HCT116 (cell line): ENCODE measurements around the gene USP28. TPM values are rescaled to one million over a fixed set of nuclear protein-coding genes. Genes with fewer than 3 reads are reported as not detected.

ENCODE experiments used
- ATAC-seq: fragments of 200-7000 bp; cut with Tn5 transposase; 2 replicates; pipeline ENCODE4 v1.9.1; 2020; ENCODE audit warnings: mild to moderate bottlenecking, moderate library complexity
- BruUV-seq: library from RNA; stranded (reverse); fragments of 400-500 nt; replicated peaks from 2 replicates; lab custom pipeline; 2021; lab: Mats Ljungman, UMichigan
- CTCF ChIA-PET: fragments of 300-600 bp; sonication (Branson Sonifier 250); formaldehyde crosslinking; loops from one replicate; lab custom pipeline; 2021; ENCODE audit warnings: antibody characterized with exemption; lab: Charles Lee
- POLR2A ChIA-PET: fragments of 300-600, 350-600 bp; sonication (Branson Sonifier 250); formaldehyde crosslinking; loops from one replicate; lab custom pipeline; 2021; ENCODE audit warnings: antibody characterized with exemption; lab: Charles Lee
- RAD21 ChIA-PET, 2 experiments: fragments of 300-600 bp; sonication (Branson Sonifier 250); formaldehyde crosslinking; loops; one replicate each; lab custom pipeline; 2023; ENCODE audit warnings: low total read pairs in 2 of 2; ENCODE audit not compliant: uncharacterized antibody in 2 of 2, unreplicated experiment in 2 of 2, low non-redundant PET in 1 of 2; lab: Charles Lee
- DNase-seq: peaks from one replicate; pipeline ENCODE4 v3.0.0-alpha.2; 2010; ENCODE audit warnings: low read depth, low spot score
- H2AFZ ChIP-seq: fragments of 200-600 bp; shearing (Covaris generic), sonication (generic); 2 replicates; pipeline ENCODE4 v1.6.1; 2017; ENCODE audit warnings: low read depth, mixed run types, mixed read lengths, antibody characterized with exemption, low read length; ENCODE audit not compliant: poor library complexity, severe bottlenecking
- H3K27ac ChIP-seq: 2 replicates; pipeline ENCODE4 v1.5.1; 2012; ENCODE audit warnings: low read depth, low read length
- H3K27me3 ChIP-seq: fragments of 200-600 bp; sonication (generic); 2 replicates; pipeline ENCODE4 v1.6.1; 2016; ENCODE audit warnings: mixed run types, low read length, mixed read lengths; ENCODE audit not compliant: insufficient read depth
- H3K36me3 ChIP-seq, 2 experiments: fragments of 200-500 bp in 1 of 2; fragments of 200-600 bp in 1 of 2; sonication (Bioruptor generic) in 1 of 2; sonication (generic) in 1 of 2; 2 replicates each; pipeline versions ENCODE4 v1.5.1 to v1.6.1; 2014 to 2016; ENCODE audit warnings: low read length in 2 of 2, inconsistent platforms in 1 of 2, mixed read lengths in 1 of 2, mixed run types in 1 of 2; ENCODE audit not compliant: insufficient read depth in 2 of 2, control insufficient read depth in 1 of 2
- H3K4me1 ChIP-seq, 2 experiments: fragments of 200-600 bp in 1 of 2; sonication (generic) in 1 of 2; 2 replicates each; pipeline versions ENCODE4 v1.5.1 to v1.6.1; 2012 to 2017; ENCODE audit warnings: low read length in 2 of 2, inconsistent platforms in 1 of 2, mild to moderate bottlenecking in 1 of 2, mixed read lengths in 1 of 2, mixed run types in 1 of 2, moderate library complexity in 1 of 2; ENCODE audit not compliant: insufficient read depth in 2 of 2, control insufficient read depth in 1 of 2
- H3K4me2 ChIP-seq: fragments of 200-600 bp; sonication (generic); 2 replicates; pipeline ENCODE4 v1.6.1; 2017; ENCODE audit warnings: mixed run types, low read length, mixed read lengths
- H3K4me3 ChIP-seq, 2 experiments: fragments of 200-600 bp in 1 of 2; sonication (generic) in 1 of 2; replicated peaks in 1 of 2; 2 replicates each; pipeline ENCODE4 v1.5.1; 2011 to 2016; ENCODE audit warnings: low read length in 2 of 2, control low read depth in 1 of 2, low read depth in 1 of 2, mild to moderate bottlenecking in 1 of 2, mixed read lengths in 1 of 2, mixed run types in 1 of 2
- H3K79me2 ChIP-seq: fragments of 200-600 bp; sonication (generic); 2 replicates; pipeline ENCODE4 v1.6.1; 2017; ENCODE audit warnings: mild to moderate bottlenecking, mixed run types, low read length, moderate library complexity, mixed read lengths; ENCODE audit not compliant: insufficient read depth
- H3K9ac ChIP-seq: fragments of 200-600 bp; sonication (generic); 2 replicates; pipeline ENCODE4 v1.6.1; 2016; ENCODE audit warnings: low read length, mixed read lengths
- H3K9me2 ChIP-seq: fragments of 200-600 bp; sonication (generic), shearing (Covaris generic); 2 replicates; pipeline ENCODE4 v1.6.1; 2017; ENCODE audit warnings: mixed run types, mild to moderate bottlenecking, moderate library complexity; ENCODE audit not compliant: insufficient read depth
- H3K9me3 ChIP-seq, 2 experiments: fragments of 200-500 bp in 1 of 2; fragments of 200-600 bp in 1 of 2; sonication (Bioruptor generic) in 1 of 2; sonication (generic) in 1 of 2; 2 replicates each; pipeline ENCODE4 v1.6.1; 2014 to 2017; ENCODE audit warnings: low read length in 2 of 2, mixed read lengths in 2 of 2, inconsistent platforms in 1 of 2, low read depth in 1 of 2, mild to moderate bottlenecking in 1 of 2, mixed run types in 1 of 2, moderate library complexity in 1 of 2; ENCODE audit not compliant: control insufficient read depth in 1 of 2, insufficient read depth in 1 of 2
- H4K20me1 ChIP-seq: fragments of 200-600 bp; sonication (generic), shearing (Covaris generic); 2 replicates; pipeline ENCODE4 v1.6.1; 2017; ENCODE audit warnings: mixed run types, mild to moderate bottlenecking, moderate library complexity; ENCODE audit not compliant: insufficient read depth
- CBX3 ChIP-seq: IDR thresholded peaks from 2 replicates; pipeline ENCODE4 v1.6.1; 2012; ENCODE audit warnings: low read depth
- CEBPB ChIP-seq: IDR thresholded peaks from 2 replicates; pipeline ENCODE4 v1.6.1; 2012; ENCODE audit warnings: low read depth
- CTCF ChIP-seq, 3 experiments: fragments of 200-600 bp in 1 of 3; sonication (generic) in 1 of 3; IDR thresholded peaks in 2 of 3; conservative IDR thresholded peaks in 1 of 3; 2 replicates each; pipeline ENCODE4 v1.5.1; 2012 to 2017; ENCODE audit warnings: low read depth in 2 of 3, low read length in 2 of 3, antibody characterized with exemption in 1 of 3, borderline replicate concordance in 1 of 3, control low read depth in 1 of 3, mild to moderate bottlenecking in 1 of 3, mixed read lengths in 1 of 3, mixed run types in 1 of 3, moderate library complexity in 1 of 3; ENCODE audit not compliant: insufficient read depth in 1 of 3
- EGR1 ChIP-seq: IDR thresholded peaks from 2 replicates; pipeline ENCODE4 v1.6.1; 2012; ENCODE audit warnings: low read depth
- EZH2 ChIP-seq: fragments of 200-600 bp; sonication (generic); IDR thresholded peaks from 2 replicates; pipeline ENCODE4 v1.6.1; 2017; ENCODE audit warnings: antibody characterized with exemption, mixed run types
- EZH2phosphoT487 ChIP-seq: fragments of 200-600 bp; IDR thresholded peaks from 2 replicates; pipeline ENCODE4 v1.6.1; 2018; ENCODE audit warnings: antibody characterized with exemption, borderline replicate concordance
- FOSL1 ChIP-seq: IDR thresholded peaks from 2 replicates; pipeline ENCODE4 v1.6.1; 2012; ENCODE audit warnings: low read depth
- JUND ChIP-seq: IDR thresholded peaks from 2 replicates; pipeline ENCODE4 v1.6.1; 2012
- MAX ChIP-seq: IDR thresholded peaks from 2 replicates; pipeline ENCODE4 v1.6.1; 2012
- POLR2A ChIP-seq: IDR thresholded peaks from 2 replicates; pipeline ENCODE4 v1.7.0; 2011; ENCODE audit warnings: borderline replicate concordance; ENCODE audit not compliant: insufficient read depth, insufficient read length; ENCODE audit errors: extremely low read depth
- POLR2AphosphoS5 ChIP-seq: IDR thresholded peaks from 2 replicates; pipeline ENCODE4 v1.6.1; 2011; ENCODE audit warnings: mild to moderate bottlenecking, low read depth, low read length, moderate library complexity
- SIN3A ChIP-seq: IDR thresholded peaks from 2 replicates; pipeline ENCODE4 v1.6.1; 2012; ENCODE audit warnings: low read depth
- SP1 ChIP-seq: IDR thresholded peaks from 2 replicates; pipeline ENCODE4 v1.6.1; 2012; ENCODE audit warnings: low read depth
- SRF ChIP-seq: IDR thresholded peaks from 2 replicates; pipeline ENCODE4 v1.6.1; 2012; ENCODE audit warnings: low read depth
- TCF7L2 ChIP-seq: IDR thresholded peaks from 2 replicates; pipeline ENCODE4 v1.7.0; 2011; ENCODE audit warnings: borderline replicate concordance, inconsistent platforms; ENCODE audit not compliant: insufficient read depth, insufficient read length; ENCODE audit errors: extremely low read depth
- YY1 ChIP-seq: IDR thresholded peaks from 2 replicates; pipeline ENCODE4 v1.6.1; 2011; ENCODE audit warnings: low read length, low read depth, moderate library complexity, mild to moderate bottlenecking; ENCODE audit not compliant: insufficient replicate concordance; ENCODE audit errors: extremely low read depth
- ZBTB33 ChIP-seq: IDR thresholded peaks from 2 replicates; pipeline ENCODE4 v1.6.1; 2011; ENCODE audit warnings: mild to moderate bottlenecking, low read length, moderate library complexity; ENCODE audit not compliant: insufficient replicate concordance; ENCODE audit errors: extremely low read depth
- ZFX ChIP-seq: fragments of 450-650 bp; IDR thresholded peaks from 2 replicates; pipeline ENCODE4 v1.6.1; 2017
- intact Hi-C: fragments of 100-400 bp; cut with micrococcal nuclease; formaldehyde crosslinking; loops from 2 replicates; pipeline ENCODE4 v1.10.0; 2022
- total RNA-seq: library from RNA; stranded (reverse); gene quantifications from one replicate; pipeline ENCODE4 v1.2.1, GENCODE V29; 2021; ENCODE audit not compliant: unreplicated experiment
- TF ChIP-seq, protein P1 (sequence below): IDR thresholded peaks from 2 replicates; pipeline ENCODE4 v1.6.1; 2012

USP28 gene
- total RNA-seq, 1 experiment from 2014 or later: 23.5 TPM

- H4K20me1 ChIP-seq: no peaks in the 10 kb centered on the region; the same call in 1 of the 2 replicates
- H3K9me2 ChIP-seq: no peaks in the 10 kb centered on the region
- H2AFZ ChIP-seq: no peak overlapping the region
- H3K79me2 ChIP-seq: no peaks in the 10 kb centered on the region
- RAD21 ChIA-PET: no interaction called here
- H3K4me1 ChIP-seq: no peaks in the 10 kb centered on the region
- BruUV-seq: no TSS peak
- CTCF ChIA-PET: interaction anchor here (1.2 kb wide), 1 partner anchor 13 kb away, joined by 3 read pairs; no protein-coding TSS in a partner anchor
- H3K27ac ChIP-seq: no peak overlapping the region
- TF ChIP-seq EGR1 (no peak), YY1 (no peak), SP1 (no peak), SRF (no peak), MAX (no peak), CEBPB (no peak), SIN3A (no peak), EZH2phosphoT487 (no peak), TCF7L2 (no peak), EZH2 (no peak), CBX3 (no peak), ZBTB33 (no peak), FOSL1 (no peak), JUND (no peak), ZFX (no peak), POLR2A (no peak), CTCF (IDR thresholded peaks at IDR 0.05 in 2 of 3, conservative IDR thresholded peaks at IDR 0.05 in 1 of 3; ENCODE audit: borderline replicate concordance in 1 of 3, insufficient read depth in 1 of 3, low read depth in 2 of 3, low read length in 2 of 3) (no peak), POLR2AphosphoS5 (no peak)
- TF ChIP-seq, protein P1, sequence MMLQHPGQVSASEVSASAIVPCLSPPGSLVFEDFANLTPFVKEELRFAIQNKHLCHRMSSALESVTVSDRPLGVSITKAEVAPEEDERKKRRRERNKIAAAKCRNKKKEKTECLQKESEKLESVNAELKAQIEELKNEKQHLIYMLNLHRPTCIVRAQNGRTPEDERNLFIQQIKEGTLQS: no peak
- TF ChIP-seq, all 23 proteins: peak for 0
- Histone ChIP-seq H3K27me3 (no peaks in the 10 kb centered on the region), H3K36me3 (peaks cover 13 to 20% of the 10 kb centered on the region in 2 experiments), H3K9me3 (no peaks in the 10 kb centered on the region), H3K4me2 (no peak overlapping the region), H3K9ac (no peak overlapping the region), H3K4me3 (no peak overlapping the region)
- DNase-seq (no peak), ATAC-seq (no peak)
- POLR2A ChIA-PET: no interaction called here
- intact Hi-C loops: no loop called here
These were observed 66.4 kb downstream of the USP28 start for GRCh38 chr11:113808931-113809330.
